K562 (cell line): ENCODE data around the gene PNMA5. TPM values are rescaled to one million over a fixed set of nuclear protein-coding genes. Genes with fewer than 3 reads are reported as not detected.
"Not testable (repeated sequence)": the region's sequence is repeated elsewhere in the genome, so short reads cannot be mapped to it uniquely, and the experiment has no call there.

Source experiments
- ATAC-seq: fragments of 200-7000 bp; cut with Tn5 transposase; 3 replicates; pipeline ENCODE4 v1.9.1; 2020; ENCODE audit warnings: moderate library complexity
- BruUV-seq: library from RNA; stranded (reverse); fragments of 400-500 nt; replicated peaks from 2 replicates; lab custom pipeline; 2021; lab: Mats Ljungman, UMichigan
- CTCF ChIA-PET: fragments of 300-600 bp; formaldehyde crosslinking; extraction: SDS; loops from one replicate; lab custom pipeline; 2021; ENCODE audit warnings: low intra/inter-chr PET ratio; lab: Yijun Ruan, JAX
- POLR2A ChIA-PET: fragments of 300-600, 350-650 bp; sonication (Branson Sonifier 250); formaldehyde crosslinking; extraction: SDS; loops from one replicate; lab custom pipeline; 2021; ENCODE audit warnings: antibody characterized with exemption, inconsistent platforms; lab: Yijun Ruan, JAX
- DNase-seq, 4 experiments: peaks; one replicate each; pipeline versions ENCODE4 v3.0.0 to v3.0.0-alpha.2; 2011 to 2018; ENCODE audit warnings: low spot score in 3 of 4, mixed read lengths in 3 of 4; ENCODE audit errors: extremely low read depth in 1 of 4
- FAIRE-seq: peaks from 2 replicates; lab custom pipeline; 2011; peaks lifted over from hg19 to GRCh38; lab: Jason Lieb, UNC
- H2AFZ ChIP-seq: 2 replicates; pipeline ENCODE4 v1.6.0; 2011; ENCODE audit warnings: low read depth, low read length, control low read depth, inconsistent platforms
- H3K27ac ChIP-seq: fragments of 200-600 bp; 3 replicates; pipeline ENCODE4 v1.8.0; 2011; ENCODE audit warnings: low read depth, mild to moderate bottlenecking, control low read depth, inconsistent platforms, low read length, moderate library complexity, mixed read lengths; ENCODE audit errors: extremely low read depth
- H3K27me3 ChIP-seq, 2 experiments: fragments of 300-600 bp in 1 of 2; 2 replicates in 1 of 2; 3 replicates in 1 of 2; pipeline versions ENCODE4 v1.6.0 to v1.8.0; 2011; ENCODE audit warnings: inconsistent platforms in 2 of 2, low read length in 2 of 2, mild to moderate bottlenecking in 1 of 2, mixed read lengths in 1 of 2, moderate library complexity in 1 of 2; ENCODE audit not compliant: control insufficient read depth in 2 of 2, insufficient read depth in 2 of 2
- H3K36me3 ChIP-seq: fragments of 300-600 bp; 3 replicates; pipeline ENCODE4 v1.8.0; 2011; ENCODE audit warnings: mild to moderate bottlenecking, low read length, inconsistent platforms; ENCODE audit not compliant: control insufficient read depth, insufficient read depth
- H3K4me1 ChIP-seq, 2 experiments: fragments of 200-600 bp in 1 of 2; replicated peaks in 1 of 2; 2 replicates in 1 of 2; 3 replicates in 1 of 2; pipeline versions ENCODE4 v1.5.1 to v1.8.0; 2011; ENCODE audit warnings: inconsistent platforms in 2 of 2, low read length in 2 of 2, mild to moderate bottlenecking in 1 of 2, mixed read lengths in 1 of 2, moderate library complexity in 1 of 2; ENCODE audit not compliant: control insufficient read depth in 2 of 2, insufficient read depth in 2 of 2
- H3K4me2 ChIP-seq: 2 replicates; pipeline ENCODE4 v1.6.1; 2011; ENCODE audit warnings: low read length, control low read depth, inconsistent platforms, mixed read lengths; ENCODE audit not compliant: insufficient read depth
- H3K4me3 ChIP-seq: fragments of 200-600 bp; sonication (generic), shearing (Covaris generic); 2 replicates; pipeline ENCODE4 v1.5.1; 2016; ENCODE audit warnings: control low read depth, inconsistent platforms
- H3K79me2 ChIP-seq: fragments of 200-600 bp; 3 replicates; pipeline ENCODE4 v1.8.0; 2011; ENCODE audit warnings: low read length, inconsistent platforms; ENCODE audit not compliant: control insufficient read depth, insufficient read depth
- H3K9ac ChIP-seq, 2 experiments: 2 replicates each; pipeline versions ENCODE4 v1.6.0 to v1.6.1; 2011; ENCODE audit warnings: low read depth in 2 of 2, low read length in 2 of 2, control low read depth in 1 of 2, inconsistent platforms in 1 of 2, mild to moderate bottlenecking in 1 of 2, mixed read lengths in 1 of 2; ENCODE audit not compliant: insufficient read depth in 1 of 2
- H3K9me1 ChIP-seq: one replicate; pipeline ENCODE4 v1.6.0; 2011; ENCODE audit warnings: inconsistent platforms, mild to moderate bottlenecking, low read length, moderate library complexity; ENCODE audit not compliant: control insufficient read depth, insufficient read depth
- H3K9me3 ChIP-seq: replicated peaks from 2 replicates; pipeline ENCODE4 v1.5.1; 2011; ENCODE audit warnings: low read depth, low read length, inconsistent platforms; ENCODE audit not compliant: control insufficient read depth, insufficient read depth
- H4K20me1 ChIP-seq: replicated peaks from 2 replicates; pipeline ENCODE4 v1.6.1; 2011; ENCODE audit warnings: low read length, inconsistent platforms, mixed read lengths; ENCODE audit not compliant: control insufficient read depth, insufficient read depth
- BCOR ChIP-seq: fragments of 450-650 bp; IDR thresholded peaks from 2 replicates; pipeline ENCODE4 v1.6.1; 2016
- FOXM1 ChIP-seq, 2 experiments: fragments of 450-650 bp in 1 of 2; sonication (generic) in 1 of 2; formaldehyde crosslinking in 1 of 2; IDR thresholded peaks; 2 replicates each; pipeline versions ENCODE4 v1.6.1 to v1.9.0; 2017 to 2022; ENCODE audit warnings: low read depth in 2 of 2, mild to moderate bottlenecking in 2 of 2, missing genetic modification reagents in 1 of 2, moderate library complexity in 1 of 2
- GATAD2B ChIP-seq: fragments of 450-650 bp; IDR thresholded peaks from 2 replicates; pipeline ENCODE4 v1.6.1; 2017; ENCODE audit warnings: mild to moderate bottlenecking, borderline replicate concordance
- LEF1 ChIP-seq: fragments of 450-650 bp; IDR thresholded peaks from 2 replicates; pipeline ENCODE4 v1.6.1; 2016; ENCODE audit warnings: mild to moderate bottlenecking
- NCOA6 ChIP-seq: fragments of 450-650 bp; IDR thresholded peaks from 2 replicates; pipeline ENCODE4 v1.6.1; 2017; ENCODE audit warnings: mild to moderate bottlenecking
- OTX1 ChIP-seq: fragments of 450-650 bp; formaldehyde crosslinking; IDR thresholded peaks from 2 replicates; pipeline ENCODE4 v1.4.0; 2022; ENCODE audit warnings: mild to moderate bottlenecking
- TAL1 ChIP-seq: fragments of 450-650 bp; IDR thresholded peaks from 2 replicates; pipeline ENCODE4 v1.6.1; 2016; ENCODE audit warnings: mild to moderate bottlenecking
- TEAD2 ChIP-seq: fragments of 450-650 bp; IDR thresholded peaks from 2 replicates; pipeline ENCODE4 v1.6.1; 2016; ENCODE audit warnings: missing genetic modification characterization, control low read depth, missing compliant biosample characterization
- TRIM28 ChIP-seq: fragments of 450-650 bp; IDR thresholded peaks from 2 replicates; pipeline ENCODE4 v1.6.1; 2017
- ZBTB17 ChIP-seq: fragments of 450-650 bp; formaldehyde crosslinking; IDR thresholded peaks from 2 replicates; pipeline ENCODE4 v1.4.0; 2020; ENCODE audit warnings: mild to moderate bottlenecking
- ZNF184 ChIP-seq: sonication (generic); formaldehyde crosslinking; IDR thresholded peaks from 2 replicates; pipeline ENCODE4 v1.5.0; 2020; ENCODE audit warnings: missing genetic modification reagents
- WGBS: fragments of 100-300 bp; shearing (Covaris generic); methylation state at CpG from one replicate; pipeline ENCODE4 v1.1.6; 2016; ENCODE audit warnings: low coverage, mixed read lengths; ENCODE audit not compliant: insufficient coverage; ENCODE audit errors: missing lambda C conversion rate; 5-methylcytosine and 5-hydroxymethylcytosine counted together
- in situ Hi-C: fragments of 300-500 bp; cut with MboI; formaldehyde crosslinking; loops from 4 replicates; pipeline ENCODE4 v1.15.0; 2018; ENCODE audit warnings: inconsistent platforms, mixed read lengths
- intact Hi-C: fragments of 100-400 bp; cut with micrococcal nuclease; formaldehyde crosslinking; loops from 2 replicates; pipeline ENCODE4 v1.14.2; 2022
- polyA plus RNA-seq, 8 experiments: library from polyadenylated mRNA; depleted of rRNA in 4 of 8; stranded (reverse) in 5 of 8; unstranded in 3 of 8; fragments of >200 nt; fragmentation: Nextera tagmentation in 2 of 8; fragmentation: Illumina TruSeq in 1 of 8; extraction: Ambion mirVana in 2 of 8; extraction: Trizol in 1 of 8; gene quantifications; 2 replicates each; pipeline versions ENCODE4 v1.2.1 to v1.2.3, GENCODE V29; 2011 to 2014; ENCODE audit warnings: inconsistent platforms in 1 of 8, missing spikeins in 1 of 8
- total RNA-seq, 7 experiments: library from RNA; depleted of rRNA in 6 of 7; stranded (reverse); fragments of >200 nt in 6 of 7; fragmentation: Illumina TruSeq in 2 of 7; extraction: Trizol in 2 of 7; gene quantifications; 2 replicates each; pipeline versions ENCODE4 v1.2.1 to v1.2.3, GENCODE V29; 2011 to 2021; ENCODE audit warnings: low replicate concordance in 1 of 7
- TF ChIP-seq, protein P1 (sequence below): fragments of 200-800 bp; sonication (Bioruptor generic); IDR thresholded peaks from 2 replicates; pipeline ENCODE4 v1.6.1; 2017; ENCODE audit warnings: missing genetic modification characterization, missing compliant biosample characterization
- TF ChIP-seq, protein P2 (sequence below): fragments of 450-650 bp; IDR thresholded peaks from 2 replicates; pipeline ENCODE4 v1.6.1; 2016; ENCODE audit warnings: mild to moderate bottlenecking
- TF ChIP-seq, protein P3 (sequence below): fragments of 250-450 bp; sonication (Bioruptor Pico); IDR thresholded peaks from 2 replicates; pipeline ENCODE4 v1.8.0; 2022; ENCODE audit warnings: moderate library complexity, mild to moderate bottlenecking, inconsistent platforms

Gene PNMA5
- total and polyA plus RNA-seq, 9 of the 15 experiments (the other 6 are each of a cell fraction or from before 2014, with no cell fraction given): 0.03 to 0.20 (median 0.07) TPM; not detected in 3

DNA sequence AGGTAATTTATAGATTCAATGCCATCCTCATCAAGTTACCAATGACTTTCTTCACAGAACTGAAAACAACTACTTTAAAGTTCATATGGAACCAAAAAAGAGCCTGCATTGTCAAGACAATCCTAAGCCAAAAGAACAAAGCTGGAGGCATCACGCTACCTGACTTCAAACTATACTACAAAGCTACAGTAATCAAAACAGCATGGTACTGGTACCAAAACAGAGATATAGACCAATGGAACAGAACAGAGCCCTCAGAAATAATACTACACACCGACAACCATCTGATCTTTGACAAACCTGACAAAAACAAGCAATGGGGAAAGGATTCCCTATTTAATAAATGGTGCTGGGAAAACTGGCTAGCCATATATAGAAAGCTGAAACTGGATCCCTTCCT lies 23.3 kb upstream of the PNMA5 start:
- H3K4me2 ChIP-seq, H3K9ac ChIP-seq, H4K20me1 ChIP-seq, CTCF ChIA-PET, H3K9me1 ChIP-seq, H3K4me3 ChIP-seq, in situ Hi-C loops, DNase-seq, ATAC-seq, POLR2A ChIA-PET, FAIRE-seq, H3K27ac ChIP-seq, H2AFZ ChIP-seq, H3K27me3 ChIP-seq, H3K79me2 ChIP-seq, H3K36me3 ChIP-seq, H3K4me1 ChIP-seq, intact Hi-C loops, H3K9me3 ChIP-seq, BruUV-seq: not testable (repeated sequence)
- peak; percentile 11; the same call in 1 of the 2 replicates for TF ChIP-seq BCOR
- TF ChIP-seq TRIM28: peak; percentile 44; the same call in 1 of the 2 replicates
- 0% methylated on average over 1 of the region's 2 CpGs for WGBS

DNA sequence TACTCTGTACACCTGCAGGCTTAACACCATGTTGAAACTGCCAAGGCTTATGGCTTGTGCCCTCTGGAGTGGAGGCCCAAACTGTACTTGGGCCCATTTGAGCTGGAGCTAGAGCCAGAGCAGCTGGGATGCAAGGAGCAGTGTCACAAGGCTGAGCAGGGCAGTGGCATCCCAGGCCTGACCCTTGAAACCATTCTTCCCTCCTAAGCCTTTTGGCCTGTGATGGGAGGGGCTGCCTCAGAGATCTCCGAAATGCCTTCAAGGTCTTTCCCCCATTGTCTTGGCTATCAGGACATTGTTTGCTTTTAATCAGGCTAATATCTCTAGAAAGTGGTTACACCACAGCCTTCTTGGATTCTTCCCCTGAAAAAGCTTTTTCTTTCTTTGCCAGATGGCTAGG lies 10.9 kb upstream of the PNMA5 start:
- Histone ChIP-seq H3K36me3 (no peaks in the 10 kb centered on the region), H2AFZ (no peak overlapping the region), H3K4me2 (no peak overlapping the region), H3K9me3 (no peaks in the 10 kb centered on the region), H3K4me3 (no peak overlapping the region), H3K9ac (no peak overlapping the region), H4K20me1 (no peaks in the 10 kb centered on the region), H3K27me3 (no peaks in the 10 kb centered on the region), H3K27ac (no peak overlapping the region), H3K9me1 (no peaks in the 10 kb centered on the region), H3K79me2 (no peaks in the 10 kb centered on the region), H3K4me1 (no peaks in the 10 kb centered on the region)
- no TSS peak for BruUV-seq
- DNase-seq (no peak), ATAC-seq (no peak), FAIRE-seq (no peak)
- TF ChIP-seq, protein P1, sequence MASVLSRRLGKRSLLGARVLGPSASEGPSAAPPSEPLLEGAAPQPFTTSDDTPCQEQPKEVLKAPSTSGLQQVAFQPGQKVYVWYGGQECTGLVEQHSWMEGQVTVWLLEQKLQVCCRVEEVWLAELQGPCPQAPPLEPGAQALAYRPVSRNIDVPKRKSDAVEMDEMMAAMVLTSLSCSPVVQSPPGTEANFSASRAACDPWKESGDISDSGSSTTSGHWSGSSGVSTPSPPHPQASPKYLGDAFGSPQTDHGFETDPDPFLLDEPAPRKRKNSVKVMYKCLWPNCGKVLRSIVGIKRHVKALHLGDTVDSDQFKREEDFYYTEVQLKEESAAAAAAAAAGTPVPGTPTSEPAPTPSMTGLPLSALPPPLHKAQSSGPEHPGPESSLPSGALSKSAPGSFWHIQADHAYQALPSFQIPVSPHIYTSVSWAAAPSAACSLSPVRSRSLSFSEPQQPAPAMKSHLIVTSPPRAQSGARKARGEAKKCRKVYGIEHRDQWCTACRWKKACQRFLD (CRISPR knock-in tag): no peak
- TF ChIP-seq, protein P2, sequence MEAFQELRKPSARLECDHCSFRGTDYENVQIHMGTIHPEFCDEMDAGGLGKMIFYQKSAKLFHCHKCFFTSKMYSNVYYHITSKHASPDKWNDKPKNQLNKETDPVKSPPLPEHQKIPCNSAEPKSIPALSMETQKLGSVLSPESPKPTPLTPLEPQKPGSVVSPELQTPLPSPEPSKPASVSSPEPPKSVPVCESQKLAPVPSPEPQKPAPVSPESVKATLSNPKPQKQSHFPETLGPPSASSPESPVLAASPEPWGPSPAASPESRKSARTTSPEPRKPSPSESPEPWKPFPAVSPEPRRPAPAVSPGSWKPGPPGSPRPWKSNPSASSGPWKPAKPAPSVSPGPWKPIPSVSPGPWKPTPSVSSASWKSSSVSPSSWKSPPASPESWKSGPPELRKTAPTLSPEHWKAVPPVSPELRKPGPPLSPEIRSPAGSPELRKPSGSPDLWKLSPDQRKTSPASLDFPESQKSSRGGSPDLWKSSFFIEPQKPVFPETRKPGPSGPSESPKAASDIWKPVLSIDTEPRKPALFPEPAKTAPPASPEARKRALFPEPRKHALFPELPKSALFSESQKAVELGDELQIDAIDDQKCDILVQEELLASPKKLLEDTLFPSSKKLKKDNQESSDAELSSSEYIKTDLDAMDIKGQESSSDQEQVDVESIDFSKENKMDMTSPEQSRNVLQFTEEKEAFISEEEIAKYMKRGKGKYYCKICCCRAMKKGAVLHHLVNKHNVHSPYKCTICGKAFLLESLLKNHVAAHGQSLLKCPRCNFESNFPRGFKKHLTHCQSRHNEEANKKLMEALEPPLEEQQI: no peak
- TF ChIP-seq ZBTB17 (CRISPR knock-in tag) (no peak), TEAD2 (tag) (no peak), LEF1 (no peak), FOXM1 (IDR thresholded peaks at IDR 0.05; ENCODE audit: low read depth) (no peak), FOXM1 (CRISPR knock-in tag; IDR thresholded peaks at IDR 0.05; ENCODE audit: low read depth) (no peak), GATAD2B (no peak), ZNF184 (CRISPR knock-in tag) (no peak), NCOA6 (no peak), OTX1 (CRISPR knock-in tag) (no peak), TAL1 (no peak)
- TF ChIP-seq, protein P3, sequence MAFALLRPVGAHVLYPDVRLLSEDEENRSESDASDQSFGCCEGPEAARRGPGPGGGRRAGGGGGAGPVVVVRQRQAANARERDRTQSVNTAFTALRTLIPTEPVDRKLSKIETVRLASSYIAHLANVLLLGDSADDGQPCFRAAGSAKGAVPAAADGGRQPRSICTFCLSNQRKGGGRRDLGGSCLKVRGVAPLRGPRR (CRISPR knock-in tag): no peak
- WGBS: 0% methylated on average over 1 of the region's 1 CpG
- CTCF ChIA-PET: no interaction called here
- POLR2A ChIA-PET: no interaction called here
- intact Hi-C loops (no loop called here), in situ Hi-C loops (no loop called here)
